Endodermal cell (in vitro differentiated cells): ENCODE results near the gene SCN9A. TPM values are rescaled to one million over a fixed set of nuclear protein-coding genes. Genes with fewer than 3 reads are reported as not detected.

Experiments
- DNase-seq: peaks from one replicate; pipeline ENCODE4 v3.0.0-alpha.2; 2017
- H3K27ac ChIP-seq: 2 replicates; pipeline ENCODE4 v1.5.1; 2013; ENCODE audit warnings: mild to moderate bottlenecking, low read depth, low read length, moderate library complexity
- H3K27me3 ChIP-seq: 2 replicates; pipeline ENCODE4 v1.6.1; 2013; ENCODE audit warnings: mild to moderate bottlenecking, low read length, moderate library complexity; ENCODE audit not compliant: insufficient read depth, control insufficient read depth, poor library complexity, severe bottlenecking
- H3K36me3 ChIP-seq: 2 replicates; pipeline ENCODE4 v1.7.0; 2013; ENCODE audit warnings: mild to moderate bottlenecking, low read length, moderate library complexity; ENCODE audit not compliant: control insufficient read depth, insufficient read depth
- H3K4me1 ChIP-seq: one replicate; pipeline ENCODE4 v1.7.0; 2013; ENCODE audit warnings: low read length; ENCODE audit not compliant: control insufficient read depth, insufficient read depth
- H3K4me3 ChIP-seq: 2 replicates; pipeline ENCODE4 v1.5.1; 2013; ENCODE audit warnings: mild to moderate bottlenecking, low read length, moderate library complexity
- H3K9ac ChIP-seq: 2 replicates; pipeline ENCODE4 v1.6.1; 2013; ENCODE audit warnings: mild to moderate bottlenecking, low read length, moderate library complexity; ENCODE audit not compliant: poor library complexity, severe bottlenecking; ENCODE audit errors: extremely low read depth
- H3K9me3 ChIP-seq: 2 replicates; pipeline ENCODE4 v1.6.1; 2013; ENCODE audit warnings: mild to moderate bottlenecking, low read length, moderate library complexity; ENCODE audit not compliant: control insufficient read depth
- H3K27ac Mint-ChIP-seq: 2 replicates; pipeline ENCODE4 v1.8.0; 2020; ENCODE audit warnings: mixed read lengths
- H3K27me3 Mint-ChIP-seq: 2 replicates; pipeline ENCODE4 v1.8.0; 2021; ENCODE audit warnings: mild to moderate bottlenecking, mixed read lengths; ENCODE audit not compliant: insufficient read depth
- H3K36me3 Mint-ChIP-seq: 2 replicates; pipeline ENCODE4 v1.8.0; 2020; ENCODE audit warnings: low read depth, mixed read lengths
- H3K4me1 Mint-ChIP-seq: 2 replicates; pipeline ENCODE4 v1.8.0; 2020; ENCODE audit warnings: mixed read lengths
- H3K4me3 Mint-ChIP-seq: 2 replicates; pipeline ENCODE4 v1.8.0; 2020; ENCODE audit warnings: mild to moderate bottlenecking, moderate library complexity, mixed read lengths
- H3K9me3 Mint-ChIP-seq: 2 replicates; pipeline ENCODE4 v1.8.0; 2020; ENCODE audit warnings: mild to moderate bottlenecking, mixed read lengths
- CTCF ChIP-seq: fragments of 200-600 bp; sonication (generic); conservative IDR thresholded peaks from 2 replicates; pipeline ENCODE4 v1.5.0; 2021; ENCODE audit warnings: antibody characterized with exemption, mild to moderate bottlenecking
- WGBS, 2 experiments: methylation state at CpG; one replicate each; pipeline versions ENCODE4 v1.1.5 to v1.1.7; 2013; ENCODE audit warnings: missing lambda C conversion rate in 2 of 2, mixed read lengths in 1 of 2; ENCODE audit not compliant: insufficient coverage in 1 of 2, insufficient read length in 1 of 2; 5-methylcytosine and 5-hydroxymethylcytosine counted together
- total RNA-seq, 2 donors: library from RNA; stranded (reverse); fragmentation: NEBNext Ultra II Directional in 1 of 2; extraction: Animal tissue kit (Norgen Biotek cat#: 25700) in 1 of 2; gene quantifications; 2 replicates in 1 of 2; 3 replicates in 1 of 2; pipeline ENCODE4 v1.2.1, GENCODE V29; 2021

The SCN9A gene
- total RNA-seq, 2 donors from 2014 or later: 0.13 to 0.35 TPM

GRCh38 chr2:166256896-166257295 lies 118.8 kb downstream of the SCN9A start:
- no peaks in the 10 kb centered on the region for H3K36me3 Mint-ChIP-seq
- no peaks in the 10 kb centered on the region for H3K9me3 Mint-ChIP-seq
- H3K4me3 Mint-ChIP-seq: no peak overlapping the region

GRCh38 chr2:166249318-166249717 lies 126.4 kb downstream of the SCN9A start:
- no peaks in the 10 kb centered on the region for H3K4me1 ChIP-seq
- no peaks in the 10 kb centered on the region for H3K36me3 Mint-ChIP-seq
- H3K36me3 ChIP-seq: no peaks in the 10 kb centered on the region
- H3K4me3 ChIP-seq: no peak overlapping the region
- 88 to 100% methylated on average over 1 of the region's 1 CpG for WGBS, 2 experiments
- DNase-seq: no peak
- no peak overlapping the region for H3K27ac Mint-ChIP-seq
- H3K4me3 Mint-ChIP-seq: no peak overlapping the region
- H3K9me3 Mint-ChIP-seq: no peaks in the 10 kb centered on the region
- no peak for TF ChIP-seq CTCF
- no peak overlapping the region for H3K27ac ChIP-seq
- peaks cover 6% of the 10 kb centered on the region for H3K4me1 Mint-ChIP-seq
- H3K27me3 ChIP-seq: no peaks in the 10 kb centered on the region
- no peaks in the 10 kb centered on the region for H3K27me3 Mint-ChIP-seq
- H3K9ac ChIP-seq: no peak overlapping the region
- H3K9me3 ChIP-seq: no peaks in the 10 kb centered on the region

More at GRCh38 chr2:166256896-166257295, 118.8 kb downstream of the SCN9A start:
- H3K9ac ChIP-seq: no peak overlapping the region
- Mint-ChIP-seq H3K27me3 (no peaks in the 10 kb centered on the region), H3K4me1 (no peaks in the 10 kb centered on the region), H3K27ac (no peak overlapping the region)
- H3K4me3 ChIP-seq: no peak overlapping the region
- no peaks in the 10 kb centered on the region for H3K36me3 ChIP-seq
- H3K27ac ChIP-seq: no peak overlapping the region
- no peaks in the 10 kb centered on the region for H3K9me3 ChIP-seq
- WGBS, 2 experiments: 80% methylated on average over 1 of the region's 1 CpG; no CpG with 5 or more reads in 1 of the 2 experiments
- no peak for TF ChIP-seq CTCF
- H3K4me1 ChIP-seq: no peaks in the 10 kb centered on the region
- DNase-seq: no peak
- H3K27me3 ChIP-seq: no peaks in the 10 kb centered on the region

GRCh38 chr2:166246901-166247300 lies 128.8 kb downstream of the SCN9A start:
- no peak for TF ChIP-seq CTCF
- H3K36me3 Mint-ChIP-seq: no peaks in the 10 kb centered on the region
- H3K27me3 Mint-ChIP-seq: no peaks in the 10 kb centered on the region
- Histone ChIP-seq H3K36me3 (no peaks in the 10 kb centered on the region), H3K9me3 (no peaks in the 10 kb centered on the region), H3K27ac (no peak overlapping the region), H3K27me3 (no peaks in the 10 kb centered on the region), H3K4me3 (no peak overlapping the region), H3K9ac (no peak overlapping the region), H3K4me1 (no peaks in the 10 kb centered on the region)
- WGBS, 2 experiments: 100% methylated on average over 1 of the region's 1 CpG; no CpG with 5 or more reads in 1 of the 2 experiments
- no peak for DNase-seq
- H3K9me3 Mint-ChIP-seq: no peaks in the 10 kb centered on the region
- no peak overlapping the region for H3K4me3 Mint-ChIP-seq
- no peak overlapping the region for H3K27ac Mint-ChIP-seq
- peaks cover 12% of the 10 kb centered on the region for H3K4me1 Mint-ChIP-seq
